Thyroid gland (tissue), 4 donors: ENCODE results near the gene ASB7.
A peak's percentile ranks its signal among the peaks of the same experiment; 100 is the strongest.

Experiments
- POLR2A ChIP-seq, 2 donors: fragments of 450-650 bp; IDR thresholded peaks; one replicate each; pipeline ENCODE4 v1.6.1; 2017; ENCODE audit warnings: antibody characterized with exemption in 2 of 2, mild to moderate bottlenecking in 2 of 2, moderate library complexity in 1 of 2
- TF ChIP-seq, protein P1 (sequence below), 6 experiments: fragments of 200-600 bp in 3 of 6; fragments of 450-650 bp in 3 of 6; sonication (generic) in 3 of 6; IDR thresholded peaks; one replicate each; pipeline ENCODE4 v1.5.1; 2016 to 2019; ENCODE audit warnings: antibody characterized with exemption in 6 of 6, mild to moderate bottlenecking in 2 of 6, inconsistent platforms in 1 of 6, moderate library complexity in 1 of 6

DNA sequence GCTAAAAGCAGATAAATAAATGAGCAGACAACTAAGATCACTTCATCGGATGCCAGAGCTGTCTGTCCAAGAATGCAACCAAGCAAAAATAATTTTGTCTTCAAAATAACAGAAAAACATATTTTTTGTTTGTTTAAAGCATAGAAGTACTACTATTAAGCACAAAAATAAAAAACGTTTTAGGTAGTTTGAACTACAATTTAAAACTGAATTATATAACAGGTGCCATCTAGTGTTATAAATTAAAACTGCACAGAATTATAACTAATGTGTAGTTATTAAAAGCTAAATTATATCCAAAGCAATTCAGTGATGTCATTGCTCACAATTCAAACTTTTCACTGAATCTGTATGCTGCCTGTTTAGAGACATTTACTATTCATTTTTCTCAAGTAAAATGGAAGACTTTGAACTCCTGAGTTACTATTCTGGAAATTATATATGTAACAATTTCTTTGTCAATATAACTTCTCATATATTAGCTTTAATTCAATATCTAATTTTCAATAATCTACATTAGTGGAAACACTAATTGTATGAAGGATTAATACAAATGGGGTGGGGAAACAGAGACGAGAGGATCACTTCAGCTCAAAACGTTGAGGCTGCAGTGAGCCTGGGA is 29.9 kb upstream of the ASB7 start:
- TF ChIP-seq, protein P1, sequence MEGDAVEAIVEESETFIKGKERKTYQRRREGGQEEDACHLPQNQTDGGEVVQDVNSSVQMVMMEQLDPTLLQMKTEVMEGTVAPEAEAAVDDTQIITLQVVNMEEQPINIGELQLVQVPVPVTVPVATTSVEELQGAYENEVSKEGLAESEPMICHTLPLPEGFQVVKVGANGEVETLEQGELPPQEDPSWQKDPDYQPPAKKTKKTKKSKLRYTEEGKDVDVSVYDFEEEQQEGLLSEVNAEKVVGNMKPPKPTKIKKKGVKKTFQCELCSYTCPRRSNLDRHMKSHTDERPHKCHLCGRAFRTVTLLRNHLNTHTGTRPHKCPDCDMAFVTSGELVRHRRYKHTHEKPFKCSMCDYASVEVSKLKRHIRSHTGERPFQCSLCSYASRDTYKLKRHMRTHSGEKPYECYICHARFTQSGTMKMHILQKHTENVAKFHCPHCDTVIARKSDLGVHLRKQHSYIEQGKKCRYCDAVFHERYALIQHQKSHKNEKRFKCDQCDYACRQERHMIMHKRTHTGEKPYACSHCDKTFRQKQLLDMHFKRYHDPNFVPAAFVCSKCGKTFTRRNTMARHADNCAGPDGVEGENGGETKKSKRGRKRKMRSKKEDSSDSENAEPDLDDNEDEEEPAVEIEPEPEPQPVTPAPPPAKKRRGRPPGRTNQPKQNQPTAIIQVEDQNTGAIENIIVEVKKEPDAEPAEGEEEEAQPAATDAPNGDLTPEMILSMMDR (IDR thresholded peaks at IDR 0.05) = peak in 4 of 6 experiments; percentile 10 to 61 (median 48)
- TF ChIP-seq POLR2A (IDR thresholded peaks at IDR 0.05) = no peak
